Transverse colon (tissue), 4 donors: ENCODE results near the gene MAP3K21. TPM values are rescaled to one million over a fixed set of nuclear protein-coding genes. Genes with fewer than 3 reads are reported as not detected.

Experiments used
- DNase-seq: peaks from one replicate; pipeline ENCODE4 v3.0.0-alpha.2; 2019
- H3K27ac ChIP-seq, 4 donors: fragments of 200-600 bp; sonication (generic); 2 replicates each; pipeline ENCODE4 v1.5.1; 2016 to 2018; ENCODE audit warnings: inconsistent platforms in 4 of 4
- H3K27me3 ChIP-seq: fragments of 200-600 bp; sonication (generic); 2 replicates; pipeline ENCODE4 v1.5.1; 2017; ENCODE audit warnings: inconsistent platforms
- H3K36me3 ChIP-seq, 4 donors: fragments of 200-600 bp; sonication (generic); 2 replicates each; pipeline ENCODE4 v1.5.1; 2017 to 2019; ENCODE audit warnings: inconsistent platforms in 4 of 4
- H3K4me1 ChIP-seq, 4 donors: fragments of 200-600 bp; sonication (generic); 2 replicates each; pipeline ENCODE4 v1.5.1; 2017 to 2020; ENCODE audit warnings: inconsistent platforms in 4 of 4
- H3K4me3 ChIP-seq, 4 donors: fragments of 200-600 bp; sonication (generic); 1 replicate in 1 of 4; 2 replicates in 3 of 4; pipeline versions ENCODE4 v1.5.1 to v1.6.1; 2017 to 2019; ENCODE audit warnings: inconsistent platforms in 4 of 4
- H3K9me3 ChIP-seq, 2 donors: fragments of 200-600 bp; sonication (generic); 2 replicates each; pipeline ENCODE4 v1.5.1; 2017 to 2019; ENCODE audit warnings: inconsistent platforms in 2 of 2
- EP300 ChIP-seq: sonication (generic); formaldehyde crosslinking; IDR thresholded peaks from one replicate; pipeline ENCODE4 v1.6.1; 2017; ENCODE audit warnings: antibody characterized with exemption, low read depth
- POLR2A ChIP-seq: fragments of 450-650 bp; IDR thresholded peaks from one replicate; pipeline ENCODE4 v1.6.1; 2016; ENCODE audit warnings: antibody characterized with exemption, mild to moderate bottlenecking, moderate library complexity
- POLR2AphosphoS5 ChIP-seq, 3 donors: sonication (generic); formaldehyde crosslinking; IDR thresholded peaks; one replicate each; pipeline ENCODE4 v1.6.1; 2016; ENCODE audit warnings: antibody characterized with exemption in 3 of 3
- WGBS, 2 donors: methylation state at CpG; one replicate each; pipeline ENCODE4 v1.1.5; 2018; ENCODE audit warnings: low coverage in 1 of 2; 5-methylcytosine and 5-hydroxymethylcytosine counted together
- in situ Hi-C, 4 donors: fragments of 200-750 bp; cut with MboI; loops; one replicate each; pipeline versions ENCODE4 v1.15.0 to v1.15.1; 2017; ENCODE audit warnings: low sequenced_read_pairs in 3 of 4, low pct_ligation_motif_present in 1 of 4, low pct_unique_long_range_greater_than_20kb in 1 of 4
- intact Hi-C: fragments of 100-400 bp; cut with DNase I; formaldehyde crosslinking; loops from one replicate; pipeline ENCODE4 v1.15.1; 2023; ENCODE audit warnings: low total_unique reads
- total RNA-seq, 4 donors: library from RNA; depleted of rRNA; stranded (reverse); fragments of >200 nt; gene quantifications; one replicate each; pipeline ENCODE4 v1.1.0, GENCODE V29; 2016
- TF ChIP-seq, protein P1 (sequence below), 5 experiments: fragments of 200-600 bp in 3 of 5; fragments of 450-650 bp in 2 of 5; sonication (generic) in 3 of 5; IDR thresholded peaks; 1 replicate in 2 of 5; 2 replicates in 3 of 5; pipeline ENCODE4 v1.5.1; 2016 to 2017; ENCODE audit warnings: antibody characterized with exemption in 5 of 5, inconsistent platforms in 3 of 5, mild to moderate bottlenecking in 2 of 5, moderate library complexity in 1 of 5

The MAP3K21 gene
- total RNA-seq, 4 donors from 2014 or later, result 18.7 to 69.3 (median 28.9) TPM

DNA sequence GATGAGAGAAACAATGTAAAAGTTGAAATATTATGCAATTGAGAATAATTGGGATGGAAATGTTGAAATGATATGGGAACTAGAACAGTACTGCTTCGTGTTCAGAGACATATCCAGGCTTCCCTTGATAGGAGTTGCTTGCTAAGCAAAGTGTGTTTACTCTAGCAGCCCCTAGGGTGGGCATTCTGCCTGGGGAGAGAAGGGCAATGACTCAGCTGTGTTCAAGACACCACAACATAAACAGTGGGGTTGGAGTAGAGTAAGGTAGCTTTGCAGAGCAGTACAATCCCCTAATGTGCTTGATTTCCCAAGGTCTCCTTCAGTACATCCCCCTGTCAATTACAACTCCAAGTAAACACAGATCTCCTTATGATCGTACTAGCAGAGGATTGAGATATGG lies 27.2 kb upstream of the MAP3K21 start:
- in situ Hi-C loops, result loop anchor here in 2 of 4 donors (10.0 to 25.0 kb wide), 3 partner anchors 487 to 764 kb away; no protein-coding TSS in a partner anchor
- H3K4me3 ChIP-seq, result no peak overlapping the region
- no peaks in the 10 kb centered on the region for H3K36me3 ChIP-seq
- TF ChIP-seq EP300, result no peak
- TF ChIP-seq POLR2A, result no peak
- TF ChIP-seq POLR2AphosphoS5 (IDR thresholded peaks at IDR 0.05), result no peak
- TF ChIP-seq, protein P1, sequence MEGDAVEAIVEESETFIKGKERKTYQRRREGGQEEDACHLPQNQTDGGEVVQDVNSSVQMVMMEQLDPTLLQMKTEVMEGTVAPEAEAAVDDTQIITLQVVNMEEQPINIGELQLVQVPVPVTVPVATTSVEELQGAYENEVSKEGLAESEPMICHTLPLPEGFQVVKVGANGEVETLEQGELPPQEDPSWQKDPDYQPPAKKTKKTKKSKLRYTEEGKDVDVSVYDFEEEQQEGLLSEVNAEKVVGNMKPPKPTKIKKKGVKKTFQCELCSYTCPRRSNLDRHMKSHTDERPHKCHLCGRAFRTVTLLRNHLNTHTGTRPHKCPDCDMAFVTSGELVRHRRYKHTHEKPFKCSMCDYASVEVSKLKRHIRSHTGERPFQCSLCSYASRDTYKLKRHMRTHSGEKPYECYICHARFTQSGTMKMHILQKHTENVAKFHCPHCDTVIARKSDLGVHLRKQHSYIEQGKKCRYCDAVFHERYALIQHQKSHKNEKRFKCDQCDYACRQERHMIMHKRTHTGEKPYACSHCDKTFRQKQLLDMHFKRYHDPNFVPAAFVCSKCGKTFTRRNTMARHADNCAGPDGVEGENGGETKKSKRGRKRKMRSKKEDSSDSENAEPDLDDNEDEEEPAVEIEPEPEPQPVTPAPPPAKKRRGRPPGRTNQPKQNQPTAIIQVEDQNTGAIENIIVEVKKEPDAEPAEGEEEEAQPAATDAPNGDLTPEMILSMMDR (IDR thresholded peaks at IDR 0.05), result no peak
- H3K4me1 ChIP-seq, result peaks cover 0 to 7% (median 2%) of the 10 kb centered on the region in 4 donors
- no peaks in the 10 kb centered on the region for H3K9me3 ChIP-seq
- H3K27ac ChIP-seq, result no peak overlapping the region
- no peak for DNase-seq
- 79 to 80% methylated on average over 1 to 2 of the region's 2 CpGs for WGBS, 2 donors
- peaks cover 7% of the 10 kb centered on the region for H3K27me3 ChIP-seq
- intact Hi-C loops, result no loop called here

DNA sequence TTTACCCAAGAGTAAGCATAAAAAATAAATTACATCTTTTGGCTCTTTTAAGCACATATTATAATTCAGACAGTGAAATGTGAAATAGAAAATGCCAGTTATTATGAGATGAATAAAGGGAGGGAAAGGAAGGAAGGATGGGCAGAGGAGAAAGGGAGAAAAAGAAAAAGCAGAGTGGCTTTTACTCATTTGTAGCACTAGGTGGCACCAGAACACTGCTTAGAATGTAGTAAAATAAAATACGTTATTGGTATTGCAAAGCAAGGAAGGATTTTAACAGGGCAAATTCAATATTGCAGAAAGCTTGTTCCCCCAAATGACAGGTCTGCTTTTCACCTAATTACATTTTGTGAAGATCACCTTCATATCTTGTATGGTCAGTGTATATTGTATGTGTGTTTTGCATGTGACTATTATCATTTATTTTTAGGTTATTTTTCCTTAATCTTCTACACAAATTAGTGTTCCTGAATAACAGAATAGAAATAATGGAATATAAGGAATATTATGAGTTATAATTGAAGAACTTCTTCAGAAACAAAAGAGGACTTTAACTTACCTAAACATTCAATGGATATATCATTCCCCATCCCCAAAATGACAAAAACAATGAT lies 22.9 kb upstream of the MAP3K21 start:
- Histone ChIP-seq H3K4me1 (no peaks in the 10 kb centered on the region), H3K27ac (no peak overlapping the region), H3K9me3 (no peaks in the 10 kb centered on the region), H3K4me3 (no peak overlapping the region), H3K27me3 (peaks cover 7% of the 10 kb centered on the region), H3K36me3 (no peaks in the 10 kb centered on the region)
- in situ Hi-C loops (loop anchor here in 2 of 4 donors (10.0 to 25.0 kb wide), 3 partner anchors 483 to 760 kb away; no protein-coding TSS in a partner anchor), intact Hi-C loops (no loop called here)
- DNase-seq, result no peak
- TF ChIP-seq, protein P1 (IDR thresholded peaks at IDR 0.05), result peak; percentile 68 to 77 (median 73)
- TF ChIP-seq EP300, result no peak
- WGBS, 2 donors, result 0% methylated on average over 1 of the region's 1 CpG

DNA sequence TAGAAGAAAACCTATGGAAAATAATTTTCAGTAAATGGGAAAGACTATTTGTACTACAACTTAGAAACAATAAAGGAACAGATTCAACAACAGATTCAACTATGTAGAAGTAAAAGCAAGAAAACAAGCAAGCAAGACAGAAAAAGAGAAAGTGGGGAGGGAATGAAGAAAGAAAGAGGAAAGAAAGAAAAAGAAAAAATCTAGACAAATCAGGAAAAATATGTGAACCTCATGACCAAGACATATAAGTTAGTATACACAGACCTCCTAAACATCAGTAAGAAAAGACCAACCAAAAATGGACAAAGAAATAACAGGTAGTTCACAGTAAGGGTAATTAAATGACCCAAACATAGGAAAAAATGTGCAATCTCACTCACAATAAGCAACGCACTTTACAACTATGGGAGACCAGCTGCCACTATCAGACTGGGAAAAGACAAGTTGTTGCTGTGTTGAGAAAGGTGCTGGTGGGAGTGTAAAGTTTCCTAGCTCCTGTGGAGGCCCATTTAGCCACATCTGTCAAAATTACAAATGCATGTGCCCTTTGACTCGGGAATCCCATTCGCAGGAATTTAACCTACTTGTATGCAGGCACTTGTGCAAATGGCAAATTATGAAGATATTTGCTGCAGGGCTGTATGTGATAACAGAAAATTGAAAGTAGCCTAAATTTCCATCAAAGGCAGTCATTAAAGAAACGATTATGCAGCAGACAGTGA lies 13.9 kb upstream of the MAP3K21 start:
- Histone ChIP-seq H3K4me1 (no peaks in the 10 kb centered on the region), H3K4me3 (no peak overlapping the region), H3K27me3 (peaks cover 5% of the 10 kb centered on the region), H3K27ac (no peak overlapping the region), H3K36me3 (no peaks in the 10 kb centered on the region), H3K9me3 (no peaks in the 10 kb centered on the region)
- WGBS, 2 donors, result 60 to 77% methylated on average over 4 of the region's 4 CpGs
- intact Hi-C loops, result no loop called here
- in situ Hi-C loops, result loop anchor here in 1 of 4 donors (25.0 kb wide), 1 partner anchor 474 kb away; no protein-coding TSS in a partner anchor
- TF ChIP-seq POLR2A, result no peak
- TF ChIP-seq EP300, result no peak
- TF ChIP-seq, protein P1 (IDR thresholded peaks at IDR 0.05), result no peak
- TF ChIP-seq POLR2AphosphoS5 (IDR thresholded peaks at IDR 0.05), result no peak
- no peak for DNase-seq

DNA sequence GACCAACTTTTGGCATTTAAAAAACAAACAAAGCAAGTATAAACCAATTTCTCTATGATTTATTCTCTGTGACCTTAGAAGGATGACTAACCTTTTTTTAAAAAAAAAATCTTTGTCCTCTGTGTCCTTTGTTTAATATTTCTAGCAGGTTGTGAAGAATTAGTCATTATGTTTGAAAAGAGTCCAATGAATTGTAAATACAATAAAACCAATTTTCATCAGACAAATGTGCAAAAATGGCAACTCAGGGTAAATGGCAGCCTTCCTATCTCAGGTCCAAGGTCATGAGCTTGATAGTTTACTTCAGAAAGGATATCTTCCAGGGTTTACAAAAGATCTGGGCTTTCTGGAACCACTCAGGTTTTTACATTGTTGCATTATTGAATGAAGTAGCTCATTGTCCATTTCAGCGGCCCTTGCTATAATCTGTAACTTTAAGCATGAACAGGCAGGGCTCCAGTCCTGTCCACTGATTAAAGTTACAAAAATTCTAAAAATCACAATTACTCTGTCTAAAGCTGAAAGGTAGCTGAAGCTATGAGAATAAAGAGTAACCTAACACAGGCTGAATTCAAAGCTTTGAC lies 11.7 kb upstream of the MAP3K21 start:
- WGBS, 2 donors, result 50 to 63% methylated on average over 1 of the region's 1 CpG
- intact Hi-C loops, result no loop called here
- no peak overlapping the region for H3K27ac ChIP-seq
- peaks cover 5% of the 10 kb centered on the region for H3K27me3 ChIP-seq
- in situ Hi-C loops, result loop anchor here in 1 of 4 donors (25.0 kb wide), 1 partner anchor 471 kb away; no protein-coding TSS in a partner anchor
- DNase-seq, result no peak
- no peak overlapping the region for H3K4me3 ChIP-seq
- H3K9me3 ChIP-seq, result no peaks in the 10 kb centered on the region
- no peaks in the 10 kb centered on the region for H3K4me1 ChIP-seq
- H3K36me3 ChIP-seq, result no peaks in the 10 kb centered on the region
- TF ChIP-seq POLR2AphosphoS5 (IDR thresholded peaks at IDR 0.05) (no peak), POLR2A (no peak), EP300 (no peak)
- TF ChIP-seq, protein P1 (IDR thresholded peaks at IDR 0.05), result no peak
